GM18499 (cell line): ENCODE results near the gene MYH7.

Source experiments
- ATAC-seq: cut with Tn5 transposase; IDR thresholded peaks from one replicate; pipeline ENCODE4 v1.9.1; 2021; ENCODE audit warnings: moderate number of reproducible peaks; ENCODE audit not compliant: insufficient read depth, unreplicated experiment

The MYH7 gene

DNA sequence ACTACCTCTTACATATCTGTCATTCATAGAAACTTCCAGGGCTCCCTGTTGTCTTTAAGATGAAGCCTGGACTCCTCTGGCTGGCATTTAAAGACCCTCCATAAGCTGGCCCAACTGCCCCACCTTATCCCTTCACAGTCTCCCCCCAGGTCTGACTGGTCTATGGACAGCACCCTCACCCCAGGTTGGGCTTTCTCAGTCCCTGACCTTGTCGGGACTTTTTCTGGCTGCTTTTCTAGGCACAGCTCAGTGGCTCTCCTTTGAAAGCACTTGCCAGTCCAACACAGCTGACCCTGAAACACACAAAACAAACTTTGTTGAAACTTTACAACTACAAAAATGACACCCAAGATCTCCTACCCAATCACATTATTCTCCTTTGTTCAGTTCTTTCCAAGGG is 13.9 kb upstream of the MYH7 start:
- no peak for ATAC-seq

GRCh38 chr14:23447361-23448350 is 12.2 kb upstream of the MYH7 start:
- ATAC-seq: no peak

DNA sequence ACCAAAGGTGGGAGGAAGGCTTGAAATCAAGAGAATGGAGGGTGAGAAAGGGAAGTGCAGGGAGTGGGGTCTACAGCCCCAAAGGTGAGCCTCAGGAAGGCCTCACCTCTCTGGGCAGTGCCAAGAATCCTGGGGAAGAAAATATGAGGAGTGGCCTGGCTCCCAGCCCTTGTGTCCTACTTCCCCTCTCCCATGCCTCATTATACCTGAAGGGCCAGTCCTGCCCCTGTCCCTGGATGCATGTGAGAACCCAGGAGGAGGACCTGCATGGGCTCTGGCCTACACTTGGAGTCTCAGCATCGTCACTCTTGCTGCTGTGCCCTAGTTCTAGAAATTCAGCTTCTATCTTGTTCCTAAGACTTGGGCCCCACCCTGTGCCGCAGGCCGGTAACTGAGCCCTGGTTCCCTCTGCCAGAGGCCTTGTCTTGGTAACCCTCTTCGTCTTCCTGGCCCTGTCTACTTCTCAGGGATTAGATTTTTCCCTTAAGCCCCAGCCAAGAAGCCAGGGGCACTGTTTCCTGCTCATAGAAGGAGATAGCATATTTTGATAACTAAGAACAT is 10.9 kb upstream of the MYH7 start:
- no peak for ATAC-seq

GRCh38 chr14:23445773-23446172 is 10.3 kb upstream of the MYH7 start:
- no peak for ATAC-seq

- no peak for ATAC-seq
These were observed 8.9 kb upstream of the MYH7 start for GRCh38 chr14:23444314-23444713.

DNA sequence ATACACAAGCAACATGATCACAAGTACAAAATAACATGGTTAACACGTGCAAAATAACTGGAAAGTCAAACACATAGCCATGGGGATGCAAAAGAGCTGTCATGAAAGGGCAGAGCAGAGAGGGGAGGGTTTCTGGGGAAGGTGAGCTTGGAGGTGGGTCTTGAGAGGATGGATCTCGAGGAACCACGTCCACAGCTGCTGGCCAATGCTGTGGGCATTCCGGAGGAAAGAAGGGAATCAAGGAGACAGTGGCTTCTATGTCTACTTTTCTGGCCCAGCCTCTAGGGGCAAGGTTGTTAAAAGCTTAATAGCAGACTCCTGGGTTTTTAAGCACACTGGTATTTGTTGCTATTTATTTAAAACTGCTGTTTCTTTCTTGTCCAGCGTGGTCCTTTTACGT is 8.4 kb upstream of the MYH7 start:
- no peak for ATAC-seq

DNA sequence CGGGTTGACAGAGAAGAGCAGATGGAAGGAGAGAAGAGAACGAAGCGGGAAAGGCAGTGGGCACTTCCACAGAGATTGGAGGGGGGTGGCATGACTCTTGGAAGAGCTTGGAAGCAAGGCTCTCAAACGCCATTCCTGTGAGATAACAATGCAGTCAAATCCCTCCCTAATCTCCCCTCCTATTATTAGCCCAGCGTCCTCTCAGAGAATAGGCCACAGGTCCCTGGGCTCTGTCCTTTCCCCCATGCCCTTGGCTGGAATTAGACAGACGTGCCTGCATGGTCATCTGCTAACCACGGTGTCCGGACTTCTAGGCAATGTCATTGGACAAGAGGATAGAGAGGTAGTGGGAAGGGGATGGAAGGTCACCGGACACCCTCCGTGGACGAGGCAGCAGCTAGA is 8.0 kb upstream of the MYH7 start:
- ATAC-seq: no peak

- no peak for ATAC-seq
These were observed 7.4 kb upstream of the MYH7 start for GRCh38 chr14:23442721-23443356.

- ATAC-seq: no peak
These were observed 5.6 kb upstream of the MYH7 start for GRCh38 chr14:23441076-23441475.

DNA sequence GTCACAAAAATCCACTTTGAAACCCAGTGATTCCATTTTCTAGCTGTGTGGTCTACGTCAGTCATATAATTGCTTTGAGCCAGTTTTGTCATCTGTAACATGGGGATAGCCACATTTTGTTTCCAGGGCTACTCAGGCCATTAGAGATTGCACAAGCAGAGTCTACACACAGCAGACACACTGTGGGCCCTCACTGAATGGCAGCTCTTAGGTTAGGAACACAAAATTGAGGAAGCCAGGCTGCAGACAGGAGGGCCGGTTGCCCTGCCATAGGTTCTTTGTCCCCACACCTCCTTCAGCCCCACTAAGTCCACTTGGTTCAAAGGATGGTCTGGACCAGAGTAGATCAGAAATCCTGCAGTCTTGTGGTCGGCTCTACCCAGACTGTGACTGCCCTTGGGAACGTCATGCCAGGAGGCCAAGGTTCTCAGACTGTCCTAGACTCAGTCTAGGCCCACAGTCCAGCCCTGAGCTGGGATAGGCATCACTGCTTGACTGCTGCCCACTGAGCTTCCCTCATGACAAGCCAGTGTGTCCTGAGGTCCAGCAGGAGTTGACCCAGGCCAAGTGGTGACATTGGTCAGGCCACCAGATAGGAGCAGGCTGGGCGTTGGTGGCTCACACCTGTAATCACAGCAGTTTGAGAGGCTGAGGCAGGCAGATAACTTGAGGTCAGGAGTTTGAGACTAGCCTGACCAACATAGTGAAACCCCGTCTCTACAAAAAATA is 3.8 kb upstream of the MYH7 start:
- no peak for ATAC-seq

DNA sequence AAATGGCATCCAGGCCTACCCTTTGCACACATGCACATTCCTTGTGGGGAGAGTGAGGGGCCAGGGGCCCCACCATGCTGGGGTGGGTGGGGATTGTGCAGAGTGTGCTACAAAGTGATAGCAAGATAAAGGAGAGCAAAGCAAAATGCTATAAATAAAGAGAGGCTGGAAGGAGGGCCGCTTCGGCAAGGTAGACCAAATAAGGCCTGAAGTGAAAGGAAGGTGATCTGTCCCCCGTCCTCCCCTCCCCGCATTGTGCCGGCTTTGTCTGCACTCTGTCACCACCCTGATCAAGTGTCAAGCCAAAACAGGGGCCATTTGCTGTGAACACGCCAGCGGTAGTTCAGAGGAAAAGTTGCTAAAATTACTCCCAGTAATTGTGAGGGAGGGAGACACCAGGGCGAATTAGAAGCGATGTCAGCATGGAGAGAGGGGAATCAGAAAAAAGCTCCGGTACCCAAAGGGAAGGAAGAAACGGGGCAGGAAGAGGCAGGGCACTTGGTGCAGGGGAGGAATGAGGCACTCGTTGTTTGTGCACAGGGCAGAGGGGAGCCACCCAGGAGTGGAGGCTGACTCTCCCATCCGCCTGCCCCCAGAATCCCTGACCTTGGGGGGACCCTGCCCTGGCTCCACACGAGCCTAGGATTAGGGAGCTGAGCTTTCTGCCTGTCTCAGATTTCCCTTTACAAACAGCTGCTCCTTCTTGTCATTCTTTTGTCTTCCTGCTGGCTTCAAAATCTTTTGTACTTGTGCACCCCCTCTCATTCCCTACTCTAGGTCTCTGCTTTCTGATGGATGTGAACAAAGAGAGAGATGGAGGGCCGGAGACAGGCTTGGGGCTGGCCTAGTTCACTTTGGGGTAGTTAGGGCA is 2.9 kb upstream of the MYH7 start:
- no peak for ATAC-seq

DNA sequence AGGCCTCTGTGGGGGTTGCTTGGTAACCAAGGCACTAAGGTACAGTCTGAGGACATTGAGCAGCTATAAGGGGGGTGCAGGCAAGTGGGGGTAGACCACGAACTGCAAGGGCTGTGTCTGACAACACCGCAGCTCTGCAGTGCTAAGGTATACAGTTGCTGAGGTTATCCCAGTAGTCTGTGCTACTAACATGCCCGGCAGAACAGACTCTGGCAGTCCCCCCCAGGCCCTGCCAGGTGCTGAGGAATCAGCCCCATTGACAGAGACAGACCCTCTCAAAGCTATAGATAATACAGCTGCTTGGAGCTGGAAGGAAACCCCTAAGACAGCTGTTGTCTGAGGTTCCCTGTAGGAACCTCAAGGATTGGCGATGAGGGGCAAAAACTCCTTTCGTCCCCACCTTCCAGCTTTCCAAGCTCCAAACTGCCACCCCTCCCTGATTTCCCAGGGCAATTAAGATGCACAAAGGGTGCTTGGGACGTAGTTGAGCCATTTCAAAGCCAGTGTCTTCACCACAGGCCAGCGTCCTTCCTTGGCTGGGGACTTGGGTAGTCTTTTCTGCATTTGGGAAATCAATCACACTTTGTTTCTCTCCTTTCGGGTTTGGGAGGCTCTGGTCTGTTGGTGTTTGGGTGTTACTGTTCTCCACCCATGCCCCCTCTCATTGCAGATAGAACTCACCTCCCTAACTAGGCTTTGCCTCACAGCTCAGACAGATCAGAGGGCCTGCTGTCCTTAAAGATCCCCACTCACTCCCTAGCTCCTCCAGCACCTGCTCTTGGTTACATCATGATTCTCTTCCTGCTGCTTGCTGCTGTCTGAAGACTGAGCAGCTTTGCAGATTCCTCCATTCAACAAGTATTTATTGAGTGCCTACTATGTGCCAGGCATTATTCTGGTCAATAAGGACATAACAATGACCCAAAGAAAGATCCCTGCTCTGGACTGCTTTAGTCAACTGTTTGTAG is 2.0 kb upstream of the MYH7 start:
- no peak for ATAC-seq

DNA sequence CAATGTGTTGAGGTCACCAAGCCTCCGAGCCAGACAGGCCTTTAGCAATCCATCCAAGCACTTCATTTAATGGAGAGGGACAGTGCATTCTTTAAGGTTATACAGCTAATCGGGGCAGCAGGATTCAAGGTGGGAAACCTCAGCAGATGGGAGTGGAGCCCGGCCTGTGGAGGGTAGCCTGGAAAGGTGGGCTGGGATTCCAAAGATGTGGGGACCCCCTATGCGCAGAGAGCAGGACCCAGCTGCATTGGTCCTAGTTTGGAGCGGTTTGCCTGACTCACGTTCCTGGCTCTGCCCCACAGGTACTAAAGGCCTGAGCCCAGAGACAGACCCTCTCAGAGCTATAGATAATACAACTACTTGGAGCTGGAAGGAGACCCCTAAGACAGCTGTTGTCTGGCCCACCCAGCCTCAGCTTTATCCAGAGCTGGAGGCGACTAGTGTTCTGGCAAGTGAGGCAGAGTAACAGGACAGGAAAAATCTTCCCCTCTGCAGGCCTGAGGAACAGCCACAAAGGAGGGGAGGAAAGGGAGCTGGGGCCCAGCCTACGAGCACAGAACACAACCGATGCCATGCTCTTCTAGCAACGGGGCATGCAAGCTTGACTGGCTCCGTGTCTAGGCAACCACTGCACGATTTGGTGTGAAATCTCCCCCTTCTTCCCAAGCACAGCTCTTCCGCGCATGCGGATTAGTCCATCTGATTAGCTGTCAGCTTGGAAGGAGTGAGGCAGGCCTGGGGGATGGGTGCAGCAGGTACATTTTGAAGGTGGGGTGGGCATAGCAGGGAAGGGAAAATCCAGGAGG is 1.1 kb upstream of the MYH7 start:
- ATAC-seq: no peak

- ATAC-seq: no peak
These were observed 805 bp downstream of the MYH7 start for GRCh38 chr14:23434488-23435222.

GRCh38 chr14:23433457-23433856 is 2.0 kb downstream of the MYH7 start:
- ATAC-seq: no peak

DNA sequence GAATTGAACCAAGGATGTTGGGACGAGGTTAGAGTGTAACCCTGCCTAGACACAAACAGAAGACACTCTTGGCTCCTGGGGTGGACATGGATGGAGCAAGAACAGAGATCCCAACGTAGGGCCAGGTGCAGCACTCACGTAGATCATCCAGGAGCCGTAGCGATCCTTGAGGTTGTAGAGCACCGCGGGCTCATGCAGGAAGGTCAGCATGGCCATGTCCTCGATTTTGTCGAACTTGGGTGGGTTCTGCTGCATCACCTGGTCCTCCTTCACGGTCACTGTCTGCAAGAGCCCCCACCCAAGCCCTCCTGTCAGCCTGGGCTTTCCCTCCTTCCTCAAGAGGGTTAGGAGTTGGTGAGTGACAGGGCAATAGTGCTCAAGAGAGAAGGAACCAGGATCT is 2.5 kb downstream of the MYH7 start:
- ATAC-seq: no peak
